IMR-90 (cell line): ENCODE data around the gene TRMT2A. TPM values are rescaled to one million over a fixed set of nuclear protein-coding genes. Genes with fewer than 3 reads are reported as not detected.

Experiments used
- ATAC-seq: fragments of 200-7000 bp; cut with Tn5 transposase; 2 replicates; pipeline ENCODE4 v1.9.1; 2020; ENCODE audit warnings: low read depth, mild to moderate bottlenecking, moderate library complexity
- BruUV-seq: library from RNA; stranded (reverse); fragments of 400-500 nt; replicated peaks from 2 replicates; lab custom pipeline; 2021; lab: Mats Ljungman, UMichigan
- CTCF ChIA-PET: fragments of 300-600 bp; formaldehyde crosslinking; extraction: SDS; loops from one replicate; lab custom pipeline; 2021; ENCODE audit warnings: antibody characterized with exemption; lab: Yijun Ruan, JAX
- POLR2A ChIA-PET: fragments of 300-600 bp; sonication (Branson Sonifier 250); formaldehyde crosslinking; loops from one replicate; lab custom pipeline; 2022; ENCODE audit warnings: antibody characterized with exemption; ENCODE audit not compliant: unreplicated experiment; lab: Charles Lee
- DNase-seq: peaks from one replicate; pipeline ENCODE4 v3.0.0; 2013
- H2AFZ ChIP-seq: replicated peaks from 2 replicates; pipeline ENCODE3; 2013; ENCODE audit warnings: low read length, mild to moderate bottlenecking; ENCODE audit not compliant: poor library complexity
- H2AK5ac ChIP-seq: 2 replicates; pipeline ENCODE4 v1.6.1; 2013; ENCODE audit warnings: low read depth, low read length, inconsistent platforms
- H2AK9ac ChIP-seq: replicated peaks from 2 replicates; pipeline ENCODE3; 2013; ENCODE audit warnings: mild to moderate bottlenecking, low read depth, low read length, moderate library complexity; ENCODE audit not compliant: poor library complexity
- H2BK120ac ChIP-seq: 2 replicates; pipeline ENCODE4 v1.6.1; 2013; ENCODE audit warnings: low read depth, low read length, inconsistent platforms
- H2BK15ac ChIP-seq: 3 replicates; pipeline ENCODE4 v1.6.1; 2013; ENCODE audit warnings: low read depth, low read length, inconsistent platforms
- H2BK20ac ChIP-seq: 2 replicates; pipeline ENCODE4 v1.6.1; 2013; ENCODE audit warnings: low read depth, mild to moderate bottlenecking, inconsistent platforms, low read length, moderate library complexity
- H2BK5ac ChIP-seq: 2 replicates; pipeline ENCODE4 v1.6.1; 2013; ENCODE audit warnings: mild to moderate bottlenecking, low read depth, low read length, inconsistent platforms; ENCODE audit not compliant: poor library complexity, severe bottlenecking
- H3K14ac ChIP-seq: replicated peaks from 2 replicates; pipeline ENCODE4 v1.6.1; 2013; ENCODE audit warnings: low read depth, low read length, inconsistent platforms
- H3K18ac ChIP-seq: 2 replicates; pipeline ENCODE4 v1.6.1; 2013; ENCODE audit warnings: low read depth, low read length, control low read depth
- H3K23ac ChIP-seq: 2 replicates; pipeline ENCODE4 v1.6.1; 2013; ENCODE audit warnings: low read depth, low read length, inconsistent platforms
- H3K27ac ChIP-seq: 2 replicates; pipeline ENCODE4 v1.5.1; 2013; ENCODE audit warnings: mild to moderate bottlenecking, control low read depth, low read length; ENCODE audit not compliant: insufficient read depth
- H3K27me3 ChIP-seq: 2 replicates; pipeline ENCODE4 v1.6.1; 2013; ENCODE audit warnings: low read length; ENCODE audit not compliant: control insufficient read depth, insufficient read depth
- H3K36me3 ChIP-seq: 2 replicates; pipeline ENCODE4 v1.6.1; 2013; ENCODE audit warnings: low read length, mixed read lengths; ENCODE audit not compliant: control insufficient read depth, insufficient read depth
- H3K4ac ChIP-seq: 2 replicates; pipeline ENCODE4 v1.6.1; 2013; ENCODE audit warnings: low read depth, low read length, inconsistent platforms
- H3K4me1 ChIP-seq: 2 replicates; pipeline ENCODE4 v1.6.1; 2013; ENCODE audit warnings: low read length, mixed read lengths; ENCODE audit not compliant: control insufficient read depth, insufficient read depth
- H3K4me2 ChIP-seq: 2 replicates; pipeline ENCODE4 v1.6.1; 2013; ENCODE audit warnings: low read depth, mild to moderate bottlenecking, control low read depth, low read length, moderate library complexity
- H3K4me3 ChIP-seq: 2 replicates; pipeline ENCODE4 v1.5.1; 2013; ENCODE audit warnings: low read depth, mild to moderate bottlenecking, control low read depth, low read length, moderate library complexity; ENCODE audit not compliant: insufficient read depth
- H3K56ac ChIP-seq: 2 replicates; pipeline ENCODE4 v1.6.1; 2013; ENCODE audit warnings: low read length, inconsistent platforms; ENCODE audit not compliant: insufficient read depth; ENCODE audit errors: extremely low read depth
- H3K79me1 ChIP-seq, 2 experiments: 2 replicates each; pipeline ENCODE4 v1.6.1; 2013; ENCODE audit warnings: low read length in 2 of 2, inconsistent platforms in 1 of 2, low read depth in 1 of 2
- H3K9ac ChIP-seq: 2 replicates; pipeline ENCODE4 v1.6.1; 2013; ENCODE audit warnings: low read depth, low read length, control low read depth
- H3K9me1 ChIP-seq: 2 replicates; pipeline ENCODE4 v1.6.1; 2013; ENCODE audit warnings: low read length, inconsistent platforms; ENCODE audit not compliant: insufficient read depth
- H3K9me3 ChIP-seq: 2 replicates; pipeline ENCODE4 v1.6.1; 2013; ENCODE audit warnings: low read length; ENCODE audit not compliant: control insufficient read depth, insufficient read depth
- H4K20me1 ChIP-seq: 2 replicates; pipeline ENCODE4 v1.6.1; 2013; ENCODE audit warnings: low read length, inconsistent platforms; ENCODE audit not compliant: insufficient read depth
- H4K5ac ChIP-seq: 2 replicates; pipeline ENCODE4 v1.6.1; 2013; ENCODE audit warnings: mild to moderate bottlenecking, low read depth, low read length, control low read depth
- H4K8ac ChIP-seq, 2 experiments: 2 replicates each; pipeline ENCODE4 v1.6.1; 2013; ENCODE audit warnings: low read depth in 2 of 2, low read length in 2 of 2, control low read depth in 1 of 2, inconsistent platforms in 1 of 2
- H4K91ac ChIP-seq: 2 replicates; pipeline ENCODE4 v1.6.1; 2013; ENCODE audit warnings: low read depth, low read length, inconsistent platforms; ENCODE audit not compliant: insufficient read depth
- BHLHE40 ChIP-seq: fragments of 150-350 bp; IDR thresholded peaks from 2 replicates; pipeline ENCODE4 v1.6.1; 2016; ENCODE audit warnings: mild to moderate bottlenecking, low read depth, low read length
- CEBPB ChIP-seq: IDR thresholded peaks from 2 replicates; pipeline ENCODE4 v1.6.1; 2012; ENCODE audit warnings: low read depth, low read length, improper control_type of control experiment
- CHD1 ChIP-seq: IDR thresholded peaks from 2 replicates; pipeline ENCODE4 v1.6.1; 2012; ENCODE audit warnings: low read depth, low read length, improper control_type of control experiment
- CTCF ChIP-seq: conservative IDR thresholded peaks from 2 replicates; pipeline ENCODE4 v1.5.1; 2012; ENCODE audit warnings: mild to moderate bottlenecking, low read depth, low read length, improper control_type of control experiment
- ELK1 ChIP-seq: fragments of 150-350 bp; IDR thresholded peaks from 2 replicates; pipeline ENCODE4 v1.6.1; 2016; ENCODE audit warnings: low read depth, mild to moderate bottlenecking, low read length, moderate library complexity, borderline replicate concordance
- FOS ChIP-seq: fragments of 150-350 bp; IDR thresholded peaks from 2 replicates; pipeline ENCODE4 v1.6.1; 2016; ENCODE audit warnings: low read depth, low read length
- MAFK ChIP-seq: IDR thresholded peaks from 2 replicates; pipeline ENCODE4 v1.6.1; 2012; ENCODE audit warnings: low read depth, low read length, improper control_type of control experiment
- MAZ ChIP-seq: IDR thresholded peaks from 2 replicates; pipeline ENCODE4 v1.6.1; 2012; ENCODE audit warnings: low read depth, mild to moderate bottlenecking, low read length, improper control_type of control experiment, moderate library complexity, borderline replicate concordance
- MXI1 ChIP-seq: IDR thresholded peaks from 2 replicates; pipeline ENCODE4 v1.6.1; 2012; ENCODE audit warnings: low read depth, mild to moderate bottlenecking, low read length, moderate library complexity, borderline replicate concordance
- NFE2L2 ChIP-seq: fragments of 150-350 bp; IDR thresholded peaks from 2 replicates; pipeline ENCODE4 v1.6.1; 2016; ENCODE audit warnings: low read depth, mild to moderate bottlenecking, low read length
- POLR2A ChIP-seq: IDR thresholded peaks from 2 replicates; pipeline ENCODE4 v1.6.1; 2012; ENCODE audit warnings: mild to moderate bottlenecking, low read depth, low read length
- RAD21 ChIP-seq: IDR thresholded peaks from 2 replicates; pipeline ENCODE4 v1.6.1; 2012; ENCODE audit warnings: low read length, improper control_type of control experiment
- RCOR1 ChIP-seq: IDR thresholded peaks from 2 replicates; pipeline ENCODE4 v1.6.1; 2012; ENCODE audit warnings: mild to moderate bottlenecking, low read length, improper control_type of control experiment; ENCODE audit not compliant: insufficient replicate concordance
- RFX5 ChIP-seq: IDR thresholded peaks from 2 replicates; pipeline ENCODE4 v1.8.0; 2012; ENCODE audit warnings: low read depth, mild to moderate bottlenecking, low read length, moderate library complexity
- SMC3 ChIP-seq: fragments of 150-350 bp; IDR thresholded peaks from 2 replicates; pipeline ENCODE4 v1.6.1; 2016; ENCODE audit warnings: low read depth, mild to moderate bottlenecking, antibody characterized with exemption, low read length, moderate library complexity
- USF2 ChIP-seq: fragments of 150-350 bp; IDR thresholded peaks from 2 replicates; pipeline ENCODE4 v1.6.1; 2017; ENCODE audit warnings: mild to moderate bottlenecking, antibody characterized with exemption, low read length, low read depth
- WGBS, 2 experiments: methylation state at CpG; one replicate each; pipeline versions ENCODE4 v1.1.5 to v1.1.7; 2013; ENCODE audit warnings: missing lambda C conversion rate in 2 of 2; ENCODE audit not compliant: insufficient read length in 1 of 2; ENCODE audit errors: extremely low coverage in 2 of 2; 5-methylcytosine and 5-hydroxymethylcytosine counted together
- dilution Hi-C: fragments of 300-500 bp; cut with HindIII; formaldehyde crosslinking; loops from one replicate; pipeline ENCODE4 v1.14.3; 2018; ENCODE audit warnings: low sequenced_read_pairs; ENCODE audit not compliant: unreplicated experiment
- in situ Hi-C: fragments of 300-500 bp; cut with MboI; formaldehyde crosslinking; loops from 3 replicates; pipeline ENCODE4 v1.14.3; 2019; ENCODE audit warnings: low sequenced_read_pairs, inconsistent platforms, mixed read lengths
- intact Hi-C: fragments of 100-400 bp; cut with micrococcal nuclease; formaldehyde crosslinking; loops from 2 replicates; pipeline ENCODE4 v1.10.0; 2022
- polyA plus RNA-seq, 3 experiments: library from polyadenylated mRNA; depleted of rRNA; stranded (reverse); fragments of >200 nt; gene quantifications; 2 replicates each; pipeline ENCODE4 v1.2.3, GENCODE V29; 2012; ENCODE audit warnings: low replicate concordance in 1 of 3
- total RNA-seq: library from RNA; depleted of rRNA; stranded (reverse); fragments of >200 nt; gene quantifications from 2 replicates; pipeline ENCODE4 v1.2.3, GENCODE V29; 2012

The TRMT2A gene
- total and polyA plus RNA-seq, 2 of the 4 experiments (the other 2 are of a cell fraction) = 22.0 to 39.1 TPM

GRCh38 chr22:20164863-20165262 lies 47.8 kb upstream of the TRMT2A start:
- Histone ChIP-seq H2BK20ac (no peak overlapping the region), H3K4me3 (no peak overlapping the region), H3K14ac (no peak overlapping the region), H2AFZ (no peak overlapping the region), H3K27ac (no peak overlapping the region), H3K4me1 (no peaks in the 10 kb centered on the region), H4K20me1 (no peaks in the 10 kb centered on the region), H3K36me3 (no peaks in the 10 kb centered on the region), H3K79me1 (no peaks in the 10 kb centered on the region), H2BK5ac (no peak overlapping the region), H3K9me1 (no peaks in the 10 kb centered on the region), H4K91ac (no peak overlapping the region), H3K9ac (no peak overlapping the region), H2AK5ac (no peak overlapping the region), H3K9me3 (no peaks in the 10 kb centered on the region), H2BK15ac (no peak overlapping the region), H3K23ac (no peak overlapping the region), H4K8ac (no peak overlapping the region), H3K4ac (no peak overlapping the region), H2BK120ac (no peak overlapping the region), H3K4me2 (no peak overlapping the region), H3K27me3 (peaks cover 15% of the 10 kb centered on the region), H4K5ac (no peak overlapping the region), H3K18ac (no peak overlapping the region), H2AK9ac (no peak overlapping the region), H3K56ac (no peak overlapping the region)
- ATAC-seq (no peak), DNase-seq (no peak)
- ChIA-PET POLR2A (no interaction called here), CTCF (no interaction called here)
- WGBS, 2 experiments = 35% methylated on average over 4 of the region's 11 CpGs; no CpG with 5 or more reads in 1 of the 2 experiments
- no peak for TF ChIP-seq CEBPB
- TF ChIP-seq FOS = no peak
- TF ChIP-seq POLR2A = no peak
- TF ChIP-seq MAZ = no peak
- TF ChIP-seq SMC3 = no peak
- TF ChIP-seq RFX5 = no peak
- no peak for TF ChIP-seq CHD1
- TF ChIP-seq CTCF = no peak
- no peak for TF ChIP-seq USF2
- no peak for TF ChIP-seq ELK1
- no peak for TF ChIP-seq RCOR1
- no peak for TF ChIP-seq RAD21
- no peak for TF ChIP-seq MAFK
- TF ChIP-seq BHLHE40 = no peak
- TF ChIP-seq MXI1 = no peak
- no peak for TF ChIP-seq NFE2L2
- in situ Hi-C loops (no loop called here), intact Hi-C loops (no loop called here), dilution Hi-C loops (no loop called here)
- no TSS peak for BruUV-seq
